GM21367 (cell line): ENCODE data around the gene THG1L.

Experiments
- ATAC-seq: cut with Tn5 transposase; IDR thresholded peaks from one replicate; pipeline ENCODE4 v1.9.1; 2021; ENCODE audit not compliant: unreplicated experiment

Gene THG1L

GRCh38 chr5:157756122-157756521 is 24.9 kb downstream of the THG1L start:
- no peak for ATAC-seq

GRCh38 chr5:157758706-157759105 is 27.5 kb downstream of the THG1L start:
- ATAC-seq: no peak

GRCh38 chr5:157761690-157762621 is 30.7 kb downstream of the THG1L start:
- no peak for ATAC-seq

- no peak for ATAC-seq
Observed at GRCh38 chr5:157764531-157764930, 33.3 kb downstream of the THG1L start.

GRCh38 chr5:157766442-157766841 is 35.2 kb downstream of the THG1L start:
- no peak for ATAC-seq

- no peak for ATAC-seq
Observed at GRCh38 chr5:157766902-157767301, 35.7 kb downstream of the THG1L start.

GRCh38 chr5:157767689-157768088 is 36.5 kb downstream of the THG1L start:
- no peak for ATAC-seq

GRCh38 chr5:157770665-157771064 is 39.4 kb downstream of the THG1L start:
- ATAC-seq: no peak

GRCh38 chr5:157772127-157772526 is 40.9 kb downstream of the THG1L start:
- ATAC-seq: no peak

GRCh38 chr5:157778121-157778805 is 47.0 kb downstream of the THG1L start:
- ATAC-seq: no peak

GRCh38 chr5:157779221-157779620 is 48.0 kb downstream of the THG1L start:
- ATAC-seq: no peak

GRCh38 chr5:157785801-157786200 is 54.6 kb downstream of the THG1L start:
- ATAC-seq: no peak
